GM21529 (cell line): Measurements from ENCODE around the gene ZNF154.

Experiments used
- ATAC-seq: cut with Tn5 transposase; IDR thresholded peaks from one replicate; pipeline ENCODE4 v1.9.1; 2021; ENCODE audit not compliant: unreplicated experiment

ZNF154 gene

DNA sequence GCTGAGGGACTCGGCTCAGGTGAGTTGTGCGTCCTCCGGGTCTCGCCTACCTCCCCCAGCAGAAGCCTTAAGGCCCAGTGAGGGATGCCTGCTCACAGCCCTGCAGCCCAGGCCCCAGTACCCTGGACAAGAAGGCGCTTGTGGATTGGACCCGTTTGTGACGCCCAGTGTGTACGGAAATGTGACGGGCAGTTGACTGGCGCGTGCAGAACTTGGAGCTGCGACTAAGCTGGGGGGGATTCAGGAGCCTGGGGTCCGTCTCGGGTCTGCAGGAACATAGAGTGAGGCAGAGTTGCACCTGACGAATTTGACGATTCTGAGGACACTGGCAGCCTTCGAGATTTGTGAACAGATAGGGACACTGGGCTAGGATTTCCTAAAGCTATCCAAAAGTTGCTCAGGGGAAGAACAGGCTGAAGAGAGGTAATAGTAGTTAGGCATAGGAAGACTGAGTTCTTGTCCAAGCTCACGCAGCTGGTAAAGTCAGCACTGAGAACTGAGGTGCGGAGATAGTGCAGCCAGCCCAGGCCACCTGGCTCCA lies 26.7 kb downstream of the ZNF154 start:
- ATAC-seq = no peak

DNA sequence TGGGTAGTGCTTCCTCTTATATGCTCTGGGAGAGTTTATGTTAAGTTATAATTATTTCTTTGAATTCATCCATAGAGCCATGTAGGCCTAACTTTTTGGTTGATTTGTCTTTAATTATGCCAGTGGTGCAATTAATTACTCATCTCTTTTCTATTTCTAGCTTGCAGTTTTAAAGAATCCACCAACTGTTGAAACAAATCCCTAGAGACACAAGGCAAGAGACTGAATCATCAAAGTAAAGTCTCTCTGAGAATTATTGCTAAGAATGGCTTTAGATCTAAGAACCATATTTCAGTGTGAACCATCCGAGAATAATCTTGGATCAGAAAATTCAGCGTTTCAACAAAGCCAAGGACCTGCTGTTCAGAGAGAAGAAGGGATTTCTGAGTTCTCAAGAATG lies 33.1 kb downstream of the ZNF154 start:
- no peak for ATAC-seq

DNA sequence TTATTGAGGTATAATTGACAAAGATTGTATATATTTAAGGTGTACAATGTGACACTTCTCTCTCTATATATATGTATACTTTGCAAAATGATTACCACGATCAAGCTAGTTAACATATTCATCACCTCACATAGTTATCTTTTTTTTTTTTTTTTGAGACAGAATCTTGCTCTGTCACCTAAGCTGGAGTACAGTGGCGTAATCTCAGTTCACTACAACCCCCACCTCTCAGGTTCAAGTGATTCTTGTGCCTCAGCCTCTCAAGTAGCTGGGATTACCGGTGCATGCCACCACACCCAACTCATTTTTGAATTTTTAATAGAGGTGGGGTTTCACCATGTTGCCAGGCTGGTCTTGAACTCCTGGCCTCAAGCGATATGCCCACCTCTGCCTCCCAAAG lies 36.5 kb downstream of the ZNF154 start:
- ATAC-seq = no peak

DNA sequence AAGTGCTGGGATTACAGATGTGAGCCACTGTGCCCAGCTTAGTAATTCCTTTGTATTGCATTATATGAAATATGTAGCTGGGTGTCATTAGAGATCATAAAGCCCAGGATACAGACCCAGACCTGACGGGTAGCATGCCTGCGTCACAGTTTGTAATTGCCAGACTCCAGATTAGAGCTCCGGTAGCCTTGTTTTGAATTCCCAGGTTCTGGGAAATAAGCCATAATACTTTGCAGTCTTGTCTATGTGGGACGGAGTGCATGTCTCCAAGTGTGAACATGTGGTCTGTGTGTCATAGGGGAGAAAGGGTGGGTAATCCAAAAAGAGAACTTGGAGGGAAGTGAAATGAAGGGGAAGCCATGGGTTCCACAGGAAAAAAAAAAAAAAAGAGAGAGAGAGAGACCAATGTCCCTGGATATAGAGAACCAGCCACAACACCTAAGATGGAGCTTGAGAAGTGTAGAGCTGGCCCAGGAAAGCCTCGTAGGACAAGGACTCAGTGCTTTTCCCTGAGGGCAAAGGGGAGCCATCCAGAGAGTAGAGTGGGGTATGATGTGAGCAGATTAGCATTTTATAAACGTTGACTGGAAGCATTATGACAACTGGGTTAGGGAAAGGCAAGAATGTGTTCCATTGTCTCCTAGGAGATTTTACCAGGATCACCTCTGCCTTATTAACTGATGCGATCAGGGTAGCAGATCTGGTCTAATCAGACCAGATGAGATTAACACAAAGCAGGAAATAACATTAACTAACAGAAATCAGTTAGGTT lies 37.7 kb downstream of the ZNF154 start:
- ATAC-seq = no peak

DNA sequence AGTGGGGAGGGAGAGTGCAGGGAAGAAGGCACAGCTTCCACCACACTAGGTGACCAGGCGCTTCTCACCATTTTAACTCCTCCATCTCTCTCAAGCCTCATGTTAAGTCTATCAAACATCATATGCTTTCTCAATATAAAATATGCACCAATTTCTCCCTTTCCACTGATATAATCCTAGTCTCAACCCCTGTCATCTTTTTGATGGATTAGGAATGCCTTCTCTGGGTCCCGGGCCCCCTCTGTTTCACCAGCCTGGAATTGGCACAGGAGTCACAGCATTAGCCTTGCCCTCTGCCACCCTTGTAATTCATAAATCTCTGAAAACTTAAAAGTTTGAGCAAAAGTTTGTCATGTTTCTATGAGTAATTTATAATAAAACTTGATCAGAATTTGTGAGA lies 40.4 kb downstream of the ZNF154 start, which contains the start of gene ZSCAN4:
TSS of gene ZSCAN4 (plus strand) at position 301 of the 400 bp plus-strand sequence. CDS start 7,211 bp downstream, outside the sequence.
- no peak for ATAC-seq

DNA sequence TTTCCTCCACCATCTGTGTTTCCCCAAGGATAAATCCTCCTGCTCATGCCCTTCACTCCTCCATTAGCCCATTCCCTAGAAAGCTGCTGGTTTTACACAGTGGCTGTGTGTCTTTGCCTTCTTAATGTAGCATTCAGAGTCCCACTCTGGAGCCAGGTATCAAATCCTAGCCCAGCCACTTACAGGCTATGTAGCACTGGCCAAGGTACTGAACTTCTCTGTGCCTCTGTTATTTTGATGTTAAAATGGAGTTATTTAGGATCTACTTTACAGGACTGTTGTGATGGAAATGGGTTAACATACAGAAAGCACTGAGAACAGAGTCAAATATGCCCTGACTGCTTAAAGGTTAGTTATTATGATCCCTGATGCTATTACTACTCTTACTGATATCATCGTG lies 41.8 kb downstream of the ZNF154 start:
- ATAC-seq = no peak

DNA sequence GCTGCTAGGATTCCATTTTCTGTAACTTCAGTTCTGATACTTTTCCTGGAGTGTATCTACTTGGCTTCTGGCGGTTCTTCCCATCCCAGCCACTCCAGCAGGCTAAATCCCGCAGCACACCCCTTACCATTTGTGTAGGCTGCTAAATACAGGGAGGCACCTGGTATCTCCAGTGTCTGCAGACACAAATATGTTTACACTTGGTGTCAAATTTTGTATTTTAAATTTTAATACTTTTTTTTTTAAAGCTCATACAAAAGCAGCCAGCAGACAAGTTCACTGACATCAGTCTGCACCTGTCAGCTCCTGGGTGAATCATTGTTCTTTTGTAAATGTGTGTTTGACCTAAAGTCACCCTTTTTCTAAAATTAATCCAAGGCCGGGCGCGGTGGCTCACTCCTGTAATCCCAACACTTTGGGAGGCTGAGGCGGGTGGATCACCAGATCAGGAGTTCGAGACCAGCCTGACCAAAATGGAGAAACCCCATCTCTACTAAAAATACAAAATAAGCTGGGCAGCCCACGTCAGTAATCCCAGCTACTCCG lies 43.7 kb downstream of the ZNF154 start:
- ATAC-seq = no peak

DNA sequence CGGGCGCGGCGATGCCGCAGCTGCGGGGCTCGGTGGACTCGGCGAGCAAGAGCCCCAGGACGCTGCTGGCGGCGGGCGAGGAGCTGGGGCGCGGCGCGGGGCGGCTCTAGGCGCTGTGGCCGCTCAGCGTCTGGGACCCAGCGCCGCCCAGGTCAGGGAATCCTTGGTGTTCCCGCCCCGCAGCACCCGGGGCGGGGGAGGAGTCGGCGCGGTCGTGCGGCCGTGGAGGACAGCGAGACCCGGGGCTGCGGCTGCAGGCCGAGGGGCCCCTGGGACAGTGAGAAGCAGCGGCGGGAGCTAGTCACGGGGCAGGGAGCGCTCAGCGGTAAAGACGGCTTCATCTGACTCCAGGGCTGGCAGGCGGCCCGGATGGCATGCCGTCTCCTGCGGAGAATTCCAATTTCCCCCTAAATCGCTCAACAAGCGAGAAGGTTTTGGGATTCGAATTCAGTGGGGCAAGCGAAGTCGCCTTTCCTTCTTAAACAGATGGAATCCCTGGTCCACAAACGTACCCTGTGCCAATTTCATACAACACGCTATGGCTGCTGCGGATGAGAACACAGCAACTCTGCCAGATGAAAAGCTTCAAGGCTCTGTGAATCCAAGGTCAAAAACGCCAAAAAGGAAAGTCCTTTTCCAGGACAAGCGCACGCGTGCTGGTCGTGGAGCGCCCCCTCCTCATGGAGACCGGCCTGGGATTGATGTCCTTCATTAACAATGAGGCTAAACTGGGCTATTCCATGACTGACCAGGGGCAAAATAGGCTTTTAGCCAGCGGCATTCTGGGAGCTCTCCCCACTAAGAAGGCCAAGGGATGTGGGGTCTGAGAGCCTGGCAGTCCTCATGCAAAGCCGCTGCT lies 44.5 kb downstream of the ZNF154 start:
- ATAC-seq = no peak

DNA sequence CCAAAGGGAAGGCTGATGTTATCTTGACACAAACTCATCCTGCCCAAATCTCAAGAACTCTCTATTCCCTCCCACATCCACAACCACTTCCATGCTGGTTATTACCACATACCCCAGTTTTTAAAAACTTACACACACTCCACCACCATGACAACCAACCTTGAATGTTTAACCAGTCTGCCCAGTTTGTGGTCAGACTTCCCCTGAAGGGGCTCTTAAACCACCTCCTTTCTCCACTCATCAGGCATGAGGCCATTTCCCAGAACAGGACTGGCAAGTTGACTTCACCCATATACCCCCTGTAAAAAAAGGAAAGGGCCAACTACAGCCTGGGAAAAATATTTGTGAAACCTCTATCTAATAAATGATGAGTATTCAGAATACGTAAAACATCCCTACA lies 52.7 kb downstream of the ZNF154 start:
- ATAC-seq = no peak

DNA sequence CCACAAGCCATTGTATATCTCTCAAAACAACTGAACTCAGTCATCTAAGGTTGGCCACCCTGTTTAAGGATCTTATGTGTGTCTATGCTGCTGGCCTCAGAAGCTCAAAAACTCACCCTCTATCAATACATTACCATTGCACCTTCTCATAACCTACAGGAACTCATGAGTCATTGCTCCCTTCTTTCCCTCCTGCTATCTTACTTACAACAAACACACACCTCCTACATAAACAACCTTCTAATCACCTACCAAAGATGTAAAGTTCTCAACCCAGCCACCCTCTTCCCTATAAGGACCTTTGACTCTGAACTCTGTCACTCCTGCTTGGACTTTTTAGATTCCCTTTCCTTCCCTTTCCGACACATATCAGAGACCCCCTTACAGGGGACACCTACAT lies 53.6 kb downstream of the ZNF154 start:
- ATAC-seq = no peak

DNA sequence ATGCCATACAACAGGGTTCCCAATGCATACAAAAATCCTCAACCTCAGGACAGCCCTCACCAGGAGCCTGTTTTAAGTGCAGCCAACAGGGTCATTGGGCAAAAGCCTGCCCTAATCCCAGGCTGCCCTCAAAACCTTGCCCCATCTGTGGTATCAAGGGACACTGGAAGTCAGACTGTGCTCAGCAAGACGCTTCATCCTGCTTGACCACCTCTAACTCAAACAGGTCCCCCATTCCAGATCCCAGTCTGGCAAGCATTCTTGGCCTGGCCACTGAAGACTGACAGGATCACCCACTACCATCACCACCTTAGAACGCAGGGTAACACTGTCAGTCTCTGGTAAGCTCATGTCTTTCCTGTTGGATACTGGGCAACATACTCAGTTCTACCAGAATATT lies 55.3 kb downstream of the ZNF154 start:
- no peak for ATAC-seq

DNA sequence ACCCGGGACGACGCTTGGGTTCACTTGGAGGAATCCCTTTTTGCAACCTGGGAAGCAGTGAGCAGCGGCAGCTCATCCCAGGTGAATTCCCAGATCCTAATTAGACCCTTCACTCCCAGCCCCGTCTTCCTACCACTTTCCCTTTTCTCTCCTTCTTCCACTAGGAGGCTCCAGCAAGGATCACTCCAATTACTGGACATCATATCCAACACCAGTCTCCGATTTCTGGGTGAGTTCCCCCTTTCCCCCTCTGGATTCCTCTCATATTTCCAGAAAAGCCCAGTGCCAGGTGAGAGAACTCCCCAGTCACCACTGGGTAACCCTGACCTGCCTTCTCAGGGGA lies 57.4 kb downstream of the ZNF154 start:
- ATAC-seq = no peak

DNA sequence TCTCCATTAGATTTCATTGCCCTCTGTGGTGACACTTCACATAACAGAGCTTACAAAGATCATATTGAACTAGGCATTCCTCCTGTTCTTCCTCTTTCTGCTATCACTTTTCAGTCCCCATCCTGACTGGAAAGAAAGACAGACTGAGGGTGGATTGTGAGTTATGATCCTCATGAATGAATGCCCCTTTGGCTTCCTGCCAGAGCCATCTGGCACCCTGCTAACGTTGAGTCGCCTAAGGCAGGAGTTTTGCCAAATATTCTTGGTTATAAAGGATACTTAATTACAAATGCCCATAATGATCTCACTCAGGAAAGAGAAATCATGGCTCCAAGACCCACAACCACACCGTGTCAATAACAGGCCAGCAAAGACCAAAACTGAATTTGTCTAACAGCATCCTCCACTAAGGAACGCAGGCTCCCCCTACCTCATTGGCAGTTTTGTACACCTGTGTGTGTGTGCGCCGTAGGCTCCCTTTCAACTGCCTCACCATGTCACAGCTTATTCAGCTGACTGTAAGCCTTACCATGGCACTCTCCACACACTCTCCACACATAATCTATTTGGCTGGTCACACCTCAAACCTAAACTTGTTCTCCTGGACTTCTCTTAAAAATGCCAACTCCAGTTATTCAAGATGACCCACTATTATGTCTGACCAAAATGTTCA lies 60.5 kb downstream of the ZNF154 start:
- ATAC-seq = no peak
